Cardiac septum (tissue), 1 donor: Measurements from ENCODE around the gene STARD3. TPM values are rescaled to one million over a fixed set of nuclear protein-coding genes. Genes with fewer than 3 reads are reported as not detected.

Experiments
- DNase-seq: peaks from one replicate; pipeline ENCODE4 v3.0.0-alpha.2; 2020; ENCODE audit warnings: low spot score
- intact Hi-C: fragments of 100-400 bp; cut with DNase I; formaldehyde crosslinking; loops from one replicate; pipeline ENCODE4 v1.14.0; 2022
- total RNA-seq: library from RNA; stranded (reverse); fragmentation: NEBNext Ultra II Directional; extraction: Animal tissue kit (Norgen Biotek cat#: 25700); gene quantifications from one replicate; pipeline ENCODE4 v1.2.1, GENCODE V29; 2021
- donor health status: DM: no; HTN: no; CAD: no.

Gene STARD3
- total RNA-seq, 1 donor from 2014 or later = 21.9 TPM

DNA sequence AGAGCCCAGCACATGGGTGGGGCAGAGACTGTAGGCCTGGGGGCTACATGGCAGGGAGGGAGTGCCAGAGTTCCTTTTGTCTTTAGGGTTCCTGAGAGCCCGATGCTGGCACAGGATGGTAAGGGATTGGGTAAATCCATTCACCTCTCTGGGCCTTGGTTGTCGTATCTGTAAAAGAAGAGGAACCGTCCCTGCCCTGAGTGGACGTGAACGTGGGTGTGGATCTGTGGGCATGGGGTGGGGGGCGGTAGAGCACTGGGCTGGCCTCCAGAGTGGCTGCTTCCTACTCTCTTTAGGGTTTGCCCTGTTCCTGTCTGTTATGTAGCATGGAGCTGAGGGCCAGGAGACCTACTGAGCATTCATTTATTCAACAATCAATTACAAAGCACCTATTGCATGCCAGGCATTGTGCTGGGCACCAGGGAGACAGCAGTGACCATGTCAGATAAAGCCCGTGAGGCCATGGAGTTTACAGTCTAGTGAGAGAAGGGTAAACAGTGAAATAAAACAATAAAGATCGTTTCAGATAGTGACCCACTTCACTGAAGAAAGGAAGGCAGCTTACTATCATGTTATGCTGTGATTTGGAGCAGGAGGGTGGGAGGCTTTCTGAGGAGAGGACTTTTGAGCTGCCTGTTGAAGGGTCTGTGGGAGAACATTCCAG, 15.1 kb downstream of the STARD3 start:
- intact Hi-C loops = no loop called here

GRCh38 chr17:39652587-39653315, 15.8 kb downstream of the STARD3 start:
- DNase-seq = no peak
- intact Hi-C loops = no loop called here

More for the DNA sequence above, 15.1 kb downstream of the STARD3 start:
- no peak for DNase-seq

DNA sequence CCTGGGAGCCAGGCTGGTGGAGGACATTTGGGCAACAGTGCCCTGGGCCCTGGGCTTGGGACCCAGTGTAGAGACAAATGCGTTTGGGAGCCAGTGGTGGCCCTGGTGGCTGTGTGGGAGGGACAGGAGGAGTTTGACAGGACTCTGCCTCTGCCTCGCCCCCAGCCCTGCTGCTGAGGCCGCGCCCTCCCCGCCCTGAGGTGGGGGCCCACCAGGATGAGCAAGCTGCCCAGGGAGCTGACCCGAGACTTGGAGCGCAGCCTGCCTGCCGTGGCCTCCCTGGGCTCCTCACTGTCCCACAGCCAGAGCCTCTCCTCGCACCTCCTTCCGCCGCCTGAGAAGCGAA, 16.3 kb downstream of the STARD3 start:
- intact Hi-C loops = no loop called here
- DNase-seq = no peak

- intact Hi-C loops = no loop called here
- DNase-seq = no peak
These were observed 16.9 kb downstream of the STARD3 start for GRCh38 chr17:39653662-39654331.

- intact Hi-C loops = no loop called here
- DNase-seq = no peak
These were observed 18.2 kb downstream of the STARD3 start for GRCh38 chr17:39655105-39655504.

DNA sequence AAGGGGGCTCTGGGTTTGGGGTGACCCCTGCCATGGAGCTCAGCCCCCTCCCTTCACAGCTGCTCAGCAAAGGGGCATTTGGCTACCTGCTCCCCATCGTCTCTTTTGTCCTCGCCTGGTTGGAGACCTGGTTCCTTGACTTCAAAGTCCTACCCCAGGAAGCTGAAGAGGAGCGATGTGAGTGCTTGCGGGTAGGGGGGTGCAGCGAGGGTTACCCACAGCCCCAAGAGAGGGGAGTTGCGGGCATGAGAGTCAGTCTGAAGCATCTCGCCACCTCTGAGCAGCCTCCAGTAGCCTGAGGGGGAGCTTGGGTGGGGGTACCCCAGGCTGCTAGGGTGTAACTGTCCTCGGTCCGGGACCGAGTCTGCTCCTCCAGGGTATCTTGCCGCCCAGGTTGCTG, 21.4 kb downstream of the STARD3 start:
- DNase-seq = no peak
- intact Hi-C loops = no loop called here

DNA sequence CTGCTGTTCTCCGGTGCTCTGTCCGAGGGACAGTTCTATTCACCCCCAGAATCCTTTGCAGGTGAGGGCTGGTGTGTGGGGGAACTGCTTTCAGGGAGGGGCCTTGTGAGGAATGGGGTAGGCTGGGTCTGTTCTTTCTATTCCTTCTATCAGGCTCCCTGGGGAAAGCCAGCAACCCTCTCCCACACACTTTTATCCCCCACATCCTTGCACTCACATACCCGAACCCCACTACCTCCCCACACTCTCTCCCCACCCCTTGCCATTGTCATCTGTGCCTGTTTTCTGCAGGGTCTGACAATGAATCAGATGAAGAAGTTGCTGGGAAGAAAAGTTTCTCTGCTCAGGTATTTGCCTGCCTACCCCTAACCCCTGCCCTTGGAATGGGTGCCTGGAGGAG, 21.8 kb downstream of the STARD3 start:
- intact Hi-C loops = no loop called here
- DNase-seq = no peak

DNA sequence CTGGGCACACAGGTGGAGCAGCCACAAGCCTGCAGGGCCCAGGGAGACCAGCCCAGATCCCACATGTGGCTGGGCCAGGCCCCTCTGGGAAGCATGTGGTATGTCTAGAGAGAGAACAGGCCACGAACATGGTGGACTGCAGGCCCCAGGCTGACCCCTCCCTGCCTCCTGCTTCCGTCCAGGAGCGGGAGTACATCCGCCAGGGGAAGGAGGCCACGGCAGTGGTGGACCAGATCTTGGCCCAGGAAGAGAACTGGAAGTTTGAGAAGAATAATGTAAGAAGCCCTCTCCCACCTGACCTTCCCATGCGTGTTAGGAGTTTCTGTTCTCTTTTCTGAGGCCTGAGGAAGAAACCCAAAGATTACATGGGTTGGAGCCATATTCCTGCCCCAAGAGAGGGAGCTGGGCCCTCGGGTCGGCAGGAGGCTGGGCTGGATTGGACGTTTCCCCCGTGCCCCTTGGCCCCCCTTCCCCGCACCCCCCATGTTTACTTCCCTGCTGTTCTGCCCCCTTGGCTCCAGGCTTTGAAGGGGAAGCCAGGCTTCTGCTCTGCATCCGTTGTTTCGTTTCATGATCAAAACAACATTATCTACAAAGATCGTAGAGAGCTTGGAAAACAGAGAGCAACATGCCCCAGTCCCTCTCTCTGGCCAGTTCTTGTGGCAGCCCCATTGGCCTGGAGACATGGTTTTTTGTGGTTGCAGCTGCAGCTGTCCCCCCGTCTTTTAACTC, 22.5 kb downstream of the STARD3 start:
- no peak for DNase-seq

DNA sequence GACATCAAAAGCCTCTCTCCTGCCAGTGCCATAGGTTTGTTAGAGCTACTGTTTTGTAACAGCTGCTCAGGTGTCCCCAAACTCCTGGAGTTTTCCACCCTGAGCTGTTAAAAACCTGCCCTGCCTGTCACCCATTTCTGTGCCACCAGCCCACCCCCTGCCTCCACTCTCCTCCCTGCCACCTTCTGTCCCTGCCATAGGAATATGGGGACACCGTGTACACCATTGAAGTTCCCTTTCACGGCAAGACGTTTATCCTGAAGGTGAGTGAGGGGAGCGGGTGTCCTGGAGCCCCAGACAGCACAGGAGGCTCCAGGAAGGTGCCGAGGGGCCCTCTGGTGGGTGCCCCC, 23.0 kb downstream of the STARD3 start:
- no peak for DNase-seq
- intact Hi-C loops = no loop called here

More for the DNA sequence above, 22.5 kb downstream of the STARD3 start:
- intact Hi-C loops = no loop called here

DNA sequence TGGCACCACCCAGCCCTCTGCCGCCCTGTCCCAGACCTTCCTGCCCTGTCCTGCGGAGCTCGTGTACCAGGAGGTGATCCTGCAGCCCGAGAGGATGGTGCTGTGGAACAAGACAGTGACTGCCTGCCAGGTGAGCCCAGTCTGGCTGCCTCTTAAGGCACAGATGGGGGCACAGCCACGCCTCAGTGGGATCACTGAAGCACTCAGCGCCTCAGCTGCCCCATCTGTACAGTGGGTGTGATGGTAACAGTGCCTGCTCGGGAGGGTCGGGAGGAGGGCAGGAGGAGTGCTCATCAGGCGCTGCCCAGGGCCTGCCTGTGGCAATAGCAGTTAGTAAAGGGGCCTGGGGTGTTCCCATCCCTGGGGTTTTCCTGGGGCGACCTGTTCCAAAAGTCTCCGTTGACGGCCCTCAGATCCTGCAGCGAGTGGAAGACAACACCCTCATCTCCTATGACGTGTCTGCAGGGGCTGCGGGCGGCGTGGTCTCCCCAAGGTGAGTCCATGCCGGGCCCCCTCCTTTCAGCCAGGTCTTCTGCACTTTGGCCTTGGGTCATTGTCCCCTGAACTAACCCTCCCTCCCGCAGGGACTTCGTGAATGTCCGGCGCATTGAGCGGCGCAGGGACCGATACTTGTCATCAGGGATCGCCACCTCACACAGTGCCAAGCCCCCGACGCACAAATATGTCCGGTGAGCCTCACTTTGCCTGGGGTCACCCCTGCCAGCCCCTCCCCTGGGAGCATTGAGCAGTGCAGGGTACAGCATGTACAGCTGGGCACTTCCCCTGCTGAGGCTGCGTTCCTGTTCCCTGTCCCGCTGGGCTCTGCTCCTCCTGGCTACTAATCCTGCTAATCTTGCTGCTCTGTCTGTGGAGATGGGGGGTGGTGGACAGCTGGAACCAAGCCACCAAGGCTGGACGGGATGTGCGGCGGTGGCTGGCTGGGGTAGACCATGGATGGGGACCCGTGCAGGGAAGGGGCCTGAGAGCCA, 23.7 kb downstream of the STARD3 start:
- no peak for DNase-seq
- intact Hi-C loops = no loop called here

DNA sequence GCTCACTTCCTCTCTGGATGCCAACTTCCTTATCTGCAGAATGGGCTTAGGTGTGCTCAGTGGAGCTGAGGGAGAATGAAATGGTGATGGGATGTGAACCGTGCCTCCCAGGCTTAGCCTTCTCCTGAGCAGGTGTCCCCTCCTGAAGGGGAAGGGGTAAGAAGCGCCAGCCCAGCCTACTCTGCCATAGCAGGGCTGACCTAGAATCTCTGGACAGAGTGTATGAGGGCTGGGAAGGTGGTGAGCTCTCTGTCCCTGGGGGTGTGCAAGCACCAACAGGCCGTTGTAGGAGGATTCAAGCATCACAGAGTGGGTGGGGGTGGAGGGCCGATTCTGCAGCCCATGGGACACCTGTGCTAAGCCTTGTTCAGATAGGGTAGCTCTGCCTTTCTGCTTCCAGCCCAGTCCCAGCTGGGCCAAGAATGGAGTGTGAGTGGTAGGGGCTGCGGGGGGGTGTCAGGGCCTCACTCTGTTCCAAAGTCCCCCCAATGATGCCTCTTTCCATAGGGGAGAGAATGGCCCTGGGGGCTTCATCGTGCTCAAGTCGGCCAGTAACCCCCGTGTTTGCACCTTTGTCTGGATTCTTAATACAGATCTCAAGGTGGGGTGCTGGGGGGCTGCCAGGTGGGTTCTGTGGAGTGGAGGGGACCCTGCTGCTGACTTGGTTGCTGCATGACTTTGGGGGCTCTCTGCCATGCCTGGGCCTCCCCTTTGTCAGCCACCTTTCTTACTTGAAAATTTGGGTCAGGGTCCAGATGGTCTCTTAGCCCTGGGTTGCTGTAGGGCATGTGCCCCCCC, 25.0 kb downstream of the STARD3 start:
- intact Hi-C loops = no loop called here
- no peak for DNase-seq

GRCh38 chr17:39662551-39663339, 25.8 kb downstream of the STARD3 start:
- no peak for DNase-seq

GRCh38 chr17:39663340-39663687, 26.4 kb downstream of the STARD3 start:
- intact Hi-C loops = no loop called here
- no peak for DNase-seq

More at GRCh38 chr17:39662551-39663339, 25.8 kb downstream of the STARD3 start:
- intact Hi-C loops = no loop called here

GRCh38 chr17:39663688-39664580, 27.0 kb downstream of the STARD3 start:
- no peak for DNase-seq
- intact Hi-C loops = loop anchor here (2.0 kb wide), 1 partner anchor 15 kb away; no protein-coding TSS in a partner anchor

- DNase-seq = no peak
- intact Hi-C loops = loop anchor here (2.0 to 5.0 kb wide), 2 partner anchors 14 to 67 kb away; partner anchors contain the start of gene MIEN1
These were observed 27.9 kb downstream of the STARD3 start, which contains the start of gene TCAP for GRCh38 chr17:39664581-39665561. Gene TCAP (plus strand): TSS chr17:39665349. CDS start chr17:39665360, 11 bp downstream.
